ENCODE results near the gene COPE.
"Not testable (repeated sequence)": the region's sequence is repeated elsewhere in the genome, so short reads cannot be mapped to it uniquely, and the experiment has no call there.

COPE gene

GRCh38 chr19:18940769-18941627 is 21.8 kb upstream of the COPE start, which contains the start of gene HOMER3:
TSS of gene HOMER3 (minus strand) at chr19:18941217. CDS start at chr19:18938982, 2,235 bp downstream.
- DNase-seq, result peak; percentile 40

GRCh38 chr19:18939922-18940768 is 21.0 kb upstream of the COPE start:
- no peak for DNase-seq

- DNase-seq, result no peak
Measured at GRCh38 chr19:18939163-18939562, 20.0 kb upstream of the COPE start.

DNA sequence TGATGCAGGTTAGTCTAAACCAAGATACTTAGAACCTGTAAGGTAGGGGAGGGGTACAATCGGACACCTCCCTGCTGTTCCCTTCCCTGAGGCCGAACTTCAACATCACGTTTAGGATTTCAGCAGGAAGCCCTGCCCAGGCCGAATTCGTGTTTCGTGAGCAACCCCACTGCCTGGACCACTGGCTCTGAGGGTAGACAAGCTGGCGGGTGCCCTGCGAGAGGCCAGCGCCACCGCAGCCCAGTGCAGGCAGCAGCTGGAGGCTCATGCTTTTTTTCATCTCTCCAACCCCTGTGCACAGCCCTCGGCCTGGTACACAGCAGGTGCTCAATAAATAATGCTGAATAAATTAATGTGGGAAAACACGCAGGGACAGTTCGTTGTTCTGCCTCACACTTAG is 14.1 kb upstream of the COPE start:
- no peak for DNase-seq

DNA sequence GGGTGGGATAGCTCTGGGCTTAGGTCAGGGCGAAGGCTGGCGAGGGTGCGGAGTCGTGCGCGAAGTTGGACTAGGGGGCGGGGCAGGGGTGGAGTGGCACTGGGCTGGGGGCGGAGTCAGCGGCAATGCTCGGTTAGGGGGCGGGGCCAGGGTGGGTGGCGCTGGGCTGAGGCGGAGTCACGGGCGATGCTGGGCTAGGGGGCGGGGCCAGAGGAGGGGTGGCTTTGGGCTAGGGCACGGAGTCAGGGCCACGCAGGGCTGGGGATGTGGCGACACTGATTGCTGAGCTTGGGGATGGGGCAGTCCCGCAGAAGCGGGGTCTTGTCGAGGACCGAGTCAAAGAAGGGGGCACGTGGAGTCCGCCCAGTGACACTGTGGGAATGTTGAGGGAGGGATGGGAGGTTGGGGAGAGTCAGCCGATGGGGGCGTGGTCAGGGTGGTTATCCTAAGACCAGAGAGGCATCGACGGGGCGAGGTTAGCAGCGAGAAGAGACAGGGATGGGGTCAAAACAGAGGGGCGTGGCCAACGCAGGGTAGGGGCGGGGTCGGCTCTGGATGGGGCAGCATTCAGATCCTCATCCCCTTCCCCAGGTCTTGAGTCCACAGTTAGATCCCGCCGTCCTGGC is 13.1 kb upstream of the COPE start:
- no peak for DNase-seq

DNA sequence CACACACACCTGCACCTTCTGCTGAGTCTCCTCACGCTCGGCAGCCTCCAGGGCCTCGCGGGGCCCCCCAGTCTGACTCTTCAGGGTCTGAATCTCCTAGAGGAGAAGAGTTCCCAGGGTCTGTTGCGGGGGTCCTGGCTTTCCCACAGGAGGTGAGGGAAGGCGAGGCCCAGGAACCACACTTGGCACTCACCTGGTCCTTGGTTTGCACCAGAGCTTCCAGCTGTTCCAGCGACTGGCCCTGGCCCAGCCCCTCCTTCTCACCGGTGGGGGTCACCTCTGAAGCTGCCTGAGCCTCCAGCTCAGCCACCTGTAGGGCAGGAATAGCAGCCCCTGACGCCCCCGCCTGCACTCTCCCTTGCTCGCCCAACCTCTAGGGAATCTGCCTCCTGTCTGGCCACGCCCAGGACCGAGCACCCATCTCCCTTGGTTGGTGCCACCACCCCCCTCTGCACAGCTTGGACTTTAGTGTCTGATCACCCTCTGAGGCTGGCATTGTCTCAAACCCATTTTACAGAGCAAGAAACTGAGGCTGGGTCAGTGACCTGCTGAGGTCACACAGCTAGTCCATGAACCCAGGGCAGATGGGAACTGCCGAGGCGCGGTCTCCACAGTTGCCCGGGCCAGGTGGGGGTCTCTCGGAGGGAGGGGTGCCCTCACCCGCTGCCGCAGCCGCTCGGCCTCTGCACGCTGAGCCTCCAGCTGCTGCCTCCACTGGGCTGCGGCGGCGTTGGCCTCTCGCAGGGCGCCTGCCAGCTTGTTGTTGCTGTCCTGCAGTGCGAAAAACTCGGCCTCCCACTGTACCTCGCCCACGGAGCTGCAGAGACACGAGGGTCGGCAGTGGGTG is 12.4 kb upstream of the COPE start:
- DNase-seq, result no peak

GRCh38 chr19:18929311-18929710 is 10.1 kb upstream of the COPE start:
- DNase-seq, result no peak

- DNase-seq, result no peak
Measured at GRCh38 chr19:18928018-18928805, 9.0 kb upstream of the COPE start.

- DNase-seq, result no peak
Measured at GRCh38 chr19:18924684-18925213, 5.6 kb upstream of the COPE start.

GRCh38 chr19:18922228-18922985 is 3.2 kb upstream of the COPE start:
- DNase-seq, result no peak

DNA sequence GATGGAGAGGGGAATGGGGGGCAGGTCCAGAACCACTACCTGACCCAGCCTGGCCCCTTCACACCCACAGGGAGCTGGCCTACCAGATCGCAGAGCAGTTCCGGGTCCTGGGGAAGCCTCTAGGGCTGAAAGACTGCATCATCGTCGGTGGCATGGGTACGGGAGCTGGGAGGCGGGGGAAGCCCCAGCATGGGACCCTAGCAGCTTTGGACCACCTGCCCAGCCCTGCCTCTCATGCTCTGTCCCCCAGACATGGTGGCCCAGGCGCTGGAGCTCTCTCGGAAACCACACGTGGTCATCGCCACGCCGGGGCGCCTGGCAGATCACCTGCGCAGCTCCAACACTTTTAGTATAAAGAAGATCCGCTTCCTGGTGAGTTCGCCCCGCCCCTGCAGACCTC is 2.4 kb upstream of the COPE start:
- DNase-seq, result no peak

DNA sequence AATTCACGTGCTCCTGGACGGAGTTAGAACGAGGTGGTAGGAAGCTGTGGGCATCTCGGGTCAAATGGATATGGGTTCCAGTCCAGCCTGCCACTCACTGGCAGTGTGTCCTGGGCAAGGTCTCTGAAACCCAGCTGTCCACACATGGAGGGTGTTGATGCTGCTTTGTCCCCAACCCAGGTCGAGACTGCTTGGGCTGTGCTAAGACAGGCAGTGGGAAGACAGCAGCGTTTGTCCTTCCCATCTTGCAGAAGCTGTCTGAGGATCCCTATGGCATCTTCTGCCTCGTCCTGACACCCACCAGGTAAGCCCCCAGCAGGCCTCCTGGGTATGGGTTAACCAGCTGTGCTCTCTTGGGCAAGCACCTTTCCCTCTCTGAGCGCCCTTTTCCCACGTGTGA is 1.2 kb upstream of the COPE start:
- DNase-seq, result no peak

- DNase-seq, result no peak
Measured at GRCh38 chr19:18919900-18920214, 670 bp upstream of the COPE start.

GRCh38 chr19:18917593-18917992 is 1.6 kb downstream of the COPE start:
- DNase-seq, result not testable (repeated sequence)

DNA sequence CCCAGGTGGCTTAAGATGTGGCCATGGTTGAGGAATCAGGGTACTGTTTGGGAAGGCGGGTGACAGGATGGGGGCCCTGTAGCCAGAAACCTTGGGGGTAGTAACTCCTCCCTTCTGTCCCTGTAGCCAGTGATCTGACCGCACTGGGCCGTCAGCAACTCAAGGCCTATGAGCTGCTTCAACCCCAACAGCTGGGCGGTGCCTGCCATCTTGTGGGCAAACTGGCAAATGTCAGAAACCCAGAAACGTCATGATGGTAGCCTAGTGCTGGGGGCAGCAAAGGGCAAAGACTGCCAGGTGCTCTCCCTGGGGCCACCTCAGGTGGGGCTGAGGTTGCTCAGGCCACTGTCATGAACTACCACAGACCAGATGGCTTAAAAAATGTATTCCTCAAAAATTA is 3.5 kb downstream of the COPE start:
- DNase-seq, result no peak

- no peak for DNase-seq
Measured at GRCh38 chr19:18913466-18913865, 5.7 kb downstream of the COPE start.

GRCh38 chr19:18912933-18913332 is 6.3 kb downstream of the COPE start:
- no peak for DNase-seq

GRCh38 chr19:18910801-18911436 is 8.3 kb downstream of the COPE start:
- DNase-seq, result no peak

DNA sequence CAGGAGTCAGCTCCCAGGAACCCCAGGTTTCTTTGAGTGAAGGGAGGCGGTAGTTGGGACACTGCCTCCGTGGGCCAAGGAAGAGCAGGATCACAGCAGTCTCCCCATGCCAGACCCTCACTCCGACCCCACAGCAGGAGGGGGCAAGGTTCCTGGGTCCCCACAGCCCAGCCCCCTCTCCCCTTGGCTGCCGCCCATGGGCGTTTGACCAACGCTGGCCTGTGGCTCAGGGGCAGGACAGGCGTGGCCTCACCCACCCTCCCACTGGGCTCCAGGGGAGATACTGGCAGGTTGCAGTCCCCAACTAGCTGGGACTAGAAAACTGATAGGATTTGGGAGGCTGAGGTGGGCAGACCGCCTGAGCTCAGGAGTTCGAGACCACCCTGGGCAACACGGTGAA is 9.2 kb downstream of the COPE start:
- no peak for DNase-seq

GRCh38 chr19:18908917-18909619 is 10.1 kb downstream of the COPE start:
- no peak for DNase-seq

Measured in NCI-H1694 (cell line).